HCT116 (cell line): ENCODE measurements around the gene CNN3.

ENCODE experiments used
- CBX3 ChIP-seq: IDR thresholded peaks from 2 replicates; pipeline ENCODE4 v1.6.1; 2012; ENCODE audit warnings: low read depth
- CEBPB ChIP-seq: IDR thresholded peaks from 2 replicates; pipeline ENCODE4 v1.6.1; 2012; ENCODE audit warnings: low read depth
- ELF1 ChIP-seq: IDR thresholded peaks from 2 replicates; pipeline ENCODE4 v1.6.1; 2012; ENCODE audit warnings: low read depth, borderline replicate concordance
- EZH2 ChIP-seq: fragments of 200-600 bp; sonication (generic); IDR thresholded peaks from 2 replicates; pipeline ENCODE4 v1.6.1; 2017; ENCODE audit warnings: antibody characterized with exemption, mixed run types
- EZH2phosphoT487 ChIP-seq: fragments of 200-600 bp; IDR thresholded peaks from 2 replicates; pipeline ENCODE4 v1.6.1; 2018; ENCODE audit warnings: antibody characterized with exemption, borderline replicate concordance
- POLR2A ChIP-seq: IDR thresholded peaks from 2 replicates; pipeline ENCODE4 v1.7.0; 2011; ENCODE audit warnings: borderline replicate concordance; ENCODE audit not compliant: insufficient read depth, insufficient read length; ENCODE audit errors: extremely low read depth
- POLR2AphosphoS5 ChIP-seq: IDR thresholded peaks from 2 replicates; pipeline ENCODE4 v1.6.1; 2011; ENCODE audit warnings: mild to moderate bottlenecking, low read depth, low read length, moderate library complexity
- SP1 ChIP-seq: IDR thresholded peaks from 2 replicates; pipeline ENCODE4 v1.6.1; 2012; ENCODE audit warnings: low read depth
- SRF ChIP-seq: IDR thresholded peaks from 2 replicates; pipeline ENCODE4 v1.6.1; 2012; ENCODE audit warnings: low read depth
- YY1 ChIP-seq: IDR thresholded peaks from 2 replicates; pipeline ENCODE4 v1.6.1; 2011; ENCODE audit warnings: low read length, low read depth, moderate library complexity, mild to moderate bottlenecking; ENCODE audit not compliant: insufficient replicate concordance; ENCODE audit errors: extremely low read depth
- ZNF274 ChIP-seq: fragments of 200-500 bp; sonication (Bioruptor generic); IDR thresholded peaks from 2 replicates; pipeline ENCODE4 v1.6.1; 2014; ENCODE audit warnings: mild to moderate bottlenecking, low read depth, low read length, inconsistent platforms
- TF ChIP-seq, protein P1 (sequence below), 3 experiments: fragments of 200-600 bp in 1 of 3; sonication (generic) in 1 of 3; IDR thresholded peaks in 2 of 3; conservative IDR thresholded peaks in 1 of 3; 2 replicates each; pipeline ENCODE4 v1.5.1; 2012 to 2017; ENCODE audit warnings: low read depth in 2 of 3, low read length in 2 of 3, antibody characterized with exemption in 1 of 3, borderline replicate concordance in 1 of 3, control low read depth in 1 of 3, mild to moderate bottlenecking in 1 of 3, mixed read lengths in 1 of 3, mixed run types in 1 of 3, moderate library complexity in 1 of 3; ENCODE audit not compliant: insufficient read depth in 1 of 3
- TF ChIP-seq, protein P2 (sequence below): IDR thresholded peaks from 2 replicates; pipeline ENCODE4 v1.6.1; 2012
- TF ChIP-seq, protein P3 (sequence below): IDR thresholded peaks from 2 replicates; pipeline ENCODE4 v1.6.1; 2012; ENCODE audit warnings: low read depth

DNA sequence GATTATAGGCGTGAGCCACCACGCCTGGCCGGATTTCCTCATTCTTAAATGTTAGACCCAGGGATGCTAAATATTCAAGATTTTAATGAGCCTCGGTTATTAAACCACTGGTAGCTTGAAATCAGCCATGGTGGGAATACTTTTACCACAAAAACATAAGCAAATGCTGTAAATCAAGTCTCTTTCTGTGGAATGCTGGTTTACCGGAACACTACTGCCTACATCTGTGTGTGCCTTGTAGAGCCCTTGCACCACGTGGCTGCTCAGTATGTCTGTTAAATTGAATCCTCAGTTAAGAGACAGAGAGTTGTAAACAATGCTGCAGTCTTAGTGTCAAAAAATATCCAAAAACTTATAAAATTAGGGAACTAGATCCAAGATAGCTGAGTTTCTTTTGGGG, 26.8 kb upstream of the CNN3 start:
- TF ChIP-seq EZH2phosphoT487 (no peak), YY1 (no peak), CEBPB (no peak), POLR2A (no peak), ELF1 (no peak), ZNF274 (no peak), EZH2 (no peak), CBX3 (no peak), POLR2AphosphoS5 (no peak), SP1 (no peak), SRF (no peak)
- TF ChIP-seq, protein P1, sequence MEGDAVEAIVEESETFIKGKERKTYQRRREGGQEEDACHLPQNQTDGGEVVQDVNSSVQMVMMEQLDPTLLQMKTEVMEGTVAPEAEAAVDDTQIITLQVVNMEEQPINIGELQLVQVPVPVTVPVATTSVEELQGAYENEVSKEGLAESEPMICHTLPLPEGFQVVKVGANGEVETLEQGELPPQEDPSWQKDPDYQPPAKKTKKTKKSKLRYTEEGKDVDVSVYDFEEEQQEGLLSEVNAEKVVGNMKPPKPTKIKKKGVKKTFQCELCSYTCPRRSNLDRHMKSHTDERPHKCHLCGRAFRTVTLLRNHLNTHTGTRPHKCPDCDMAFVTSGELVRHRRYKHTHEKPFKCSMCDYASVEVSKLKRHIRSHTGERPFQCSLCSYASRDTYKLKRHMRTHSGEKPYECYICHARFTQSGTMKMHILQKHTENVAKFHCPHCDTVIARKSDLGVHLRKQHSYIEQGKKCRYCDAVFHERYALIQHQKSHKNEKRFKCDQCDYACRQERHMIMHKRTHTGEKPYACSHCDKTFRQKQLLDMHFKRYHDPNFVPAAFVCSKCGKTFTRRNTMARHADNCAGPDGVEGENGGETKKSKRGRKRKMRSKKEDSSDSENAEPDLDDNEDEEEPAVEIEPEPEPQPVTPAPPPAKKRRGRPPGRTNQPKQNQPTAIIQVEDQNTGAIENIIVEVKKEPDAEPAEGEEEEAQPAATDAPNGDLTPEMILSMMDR (IDR thresholded peaks at IDR 0.05 in 2 of 3, conservative IDR thresholded peaks at IDR 0.05 in 1 of 3; ENCODE audit: borderline replicate concordance in 1 of 3, insufficient read depth in 1 of 3, low read depth in 2 of 3, low read length in 2 of 3), result no peak
- TF ChIP-seq, protein P2, sequence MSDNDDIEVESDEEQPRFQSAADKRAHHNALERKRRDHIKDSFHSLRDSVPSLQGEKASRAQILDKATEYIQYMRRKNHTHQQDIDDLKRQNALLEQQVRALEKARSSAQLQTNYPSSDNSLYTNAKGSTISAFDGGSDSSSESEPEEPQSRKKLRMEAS, result no peak
- TF ChIP-seq, protein P3, sequence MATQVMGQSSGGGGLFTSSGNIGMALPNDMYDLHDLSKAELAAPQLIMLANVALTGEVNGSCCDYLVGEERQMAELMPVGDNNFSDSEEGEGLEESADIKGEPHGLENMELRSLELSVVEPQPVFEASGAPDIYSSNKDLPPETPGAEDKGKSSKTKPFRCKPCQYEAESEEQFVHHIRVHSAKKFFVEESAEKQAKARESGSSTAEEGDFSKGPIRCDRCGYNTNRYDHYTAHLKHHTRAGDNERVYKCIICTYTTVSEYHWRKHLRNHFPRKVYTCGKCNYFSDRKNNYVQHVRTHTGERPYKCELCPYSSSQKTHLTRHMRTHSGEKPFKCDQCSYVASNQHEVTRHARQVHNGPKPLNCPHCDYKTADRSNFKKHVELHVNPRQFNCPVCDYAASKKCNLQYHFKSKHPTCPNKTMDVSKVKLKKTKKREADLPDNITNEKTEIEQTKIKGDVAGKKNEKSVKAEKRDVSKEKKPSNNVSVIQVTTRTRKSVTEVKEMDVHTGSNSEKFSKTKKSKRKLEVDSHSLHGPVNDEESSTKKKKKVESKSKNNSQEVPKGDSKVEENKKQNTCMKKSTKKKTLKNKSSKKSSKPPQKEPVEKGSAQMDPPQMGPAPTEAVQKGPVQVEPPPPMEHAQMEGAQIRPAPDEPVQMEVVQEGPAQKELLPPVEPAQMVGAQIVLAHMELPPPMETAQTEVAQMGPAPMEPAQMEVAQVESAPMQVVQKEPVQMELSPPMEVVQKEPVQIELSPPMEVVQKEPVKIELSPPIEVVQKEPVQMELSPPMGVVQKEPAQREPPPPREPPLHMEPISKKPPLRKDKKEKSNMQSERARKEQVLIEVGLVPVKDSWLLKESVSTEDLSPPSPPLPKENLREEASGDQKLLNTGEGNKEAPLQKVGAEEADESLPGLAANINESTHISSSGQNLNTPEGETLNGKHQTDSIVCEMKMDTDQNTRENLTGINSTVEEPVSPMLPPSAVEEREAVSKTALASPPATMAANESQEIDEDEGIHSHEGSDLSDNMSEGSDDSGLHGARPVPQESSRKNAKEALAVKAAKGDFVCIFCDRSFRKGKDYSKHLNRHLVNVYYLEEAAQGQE, result no peak
